HepG2 (cell line): ENCODE data around the gene ARHGEF4. TPM values are rescaled to one million over a fixed set of nuclear protein-coding genes. Genes with fewer than 3 reads are reported as not detected.

Experiments
- KDM5A ChIP-seq: fragments of 200-600 bp; sonication (generic); IDR thresholded peaks from 2 replicates; pipeline ENCODE4 v1.7.0; 2018; ENCODE audit warnings: antibody characterized with exemption, mild to moderate bottlenecking, low read length, borderline replicate concordance
- NFIB ChIP-seq: sonication (generic); formaldehyde crosslinking; IDR thresholded peaks from 2 replicates; pipeline ENCODE4 v1.9.0; 2021; ENCODE audit warnings: missing genetic modification reagents, mild to moderate bottlenecking, borderline replicate concordance
- NFRKB ChIP-seq: fragments of 450-650 bp; IDR thresholded peaks from 2 replicates; pipeline ENCODE4 v1.6.1; 2017
- PAWR ChIP-seq: sonication (generic); formaldehyde crosslinking; IDR thresholded peaks from 2 replicates; pipeline ENCODE4 v1.4.0; 2020; ENCODE audit warnings: missing genetic modification reagents, mild to moderate bottlenecking, borderline replicate concordance
- POLR2AphosphoS2 ChIP-seq: IDR thresholded peaks from 2 replicates; pipeline ENCODE4 v1.6.1; 2011; ENCODE audit warnings: low read depth, low read length, improper control_type of control experiment
- SMYD3 ChIP-seq: sonication (generic); formaldehyde crosslinking; IDR thresholded peaks from 2 replicates; pipeline ENCODE4 v1.8.1; 2023; ENCODE audit warnings: mild to moderate bottlenecking, missing genetic modification reagents
- SP4 ChIP-seq: sonication (generic); formaldehyde crosslinking; IDR thresholded peaks from 2 replicates; pipeline ENCODE4 v1.8.1; 2023; ENCODE audit warnings: mild to moderate bottlenecking, missing genetic modification reagents
- SRSF1 ChIP-seq: fragments of 200-400 bp; formaldehyde crosslinking; optimal IDR thresholded peaks from 2 replicates; pipeline ENCODE3; 2017; ENCODE audit warnings: mild to moderate bottlenecking, low read depth, low read length, moderate library complexity
- ZNF441 ChIP-seq: sonication (generic); formaldehyde crosslinking; IDR thresholded peaks from 2 replicates; pipeline ENCODE4 v1.7.0; 2021; ENCODE audit warnings: missing genetic modification reagents, borderline replicate concordance
- ZNF768 ChIP-seq: sonication (generic); formaldehyde crosslinking; IDR thresholded peaks from 2 replicates; pipeline ENCODE4 v1.4.0; 2020; ENCODE audit warnings: missing genetic modification reagents
- polyA plus RNA-seq, 8 experiments: library from polyadenylated mRNA; depleted of rRNA in 3 of 8; stranded (reverse) in 7 of 8; unstranded in 1 of 8; fragments of >200 nt; fragmentation: Illumina TruSeq in 4 of 8; extraction: Trizol in 4 of 8; gene quantifications; 2 replicates each; pipeline versions ENCODE4 v1.2.1 to v1.2.3, GENCODE V29; 2011 to 2016; ENCODE audit warnings: low read depth in 4 of 8, missing spikeins in 1 of 8, mixed read lengths in 1 of 8; ENCODE audit not compliant: insufficient read depth in 1 of 8
- total RNA-seq, 5 experiments: library from RNA; depleted of rRNA; stranded (reverse); fragments of >200 nt; fragmentation: Illumina TruSeq; extraction: Trizol; gene quantifications; 2 replicates each; pipeline ENCODE4 v1.2.3, GENCODE V29; 2016; ENCODE audit warnings: low read depth in 1 of 5
- TF ChIP-seq, protein P1 (sequence below): sonication (generic); formaldehyde crosslinking; IDR thresholded peaks from 2 replicates; pipeline ENCODE4 v1.5.1; 2020; ENCODE audit warnings: missing genetic modification reagents, mild to moderate bottlenecking, borderline replicate concordance
- TF ChIP-seq, protein P2 (sequence below): sonication (generic); formaldehyde crosslinking; IDR thresholded peaks from 2 replicates; pipeline ENCODE4 v1.4.0; 2020; ENCODE audit warnings: missing genetic modification reagents, borderline replicate concordance
- TF ChIP-seq, protein P3 (sequence below): sonication (generic); formaldehyde crosslinking; IDR thresholded peaks from 2 replicates; pipeline ENCODE4 v1.4.0; 2020; ENCODE audit warnings: missing genetic modification reagents
- TF ChIP-seq, protein P4 (sequence below), 2 experiments: sonication (generic) in 1 of 2; formaldehyde crosslinking in 1 of 2; IDR thresholded peaks; 2 replicates each; pipeline versions ENCODE4 v1.6.1 to v1.9.0; 2014 to 2022; ENCODE audit warnings: antibody characterized with exemption in 1 of 2, borderline replicate concordance in 1 of 2, inconsistent platforms in 1 of 2, low read depth in 1 of 2, missing genetic modification reagents in 1 of 2

ARHGEF4 gene
- total and polyA plus RNA-seq, 2 of the 13 experiments (the other 11 are each of a cell fraction or from before 2014, with no cell fraction given), result 0.11 to 0.13 TPM

DNA sequence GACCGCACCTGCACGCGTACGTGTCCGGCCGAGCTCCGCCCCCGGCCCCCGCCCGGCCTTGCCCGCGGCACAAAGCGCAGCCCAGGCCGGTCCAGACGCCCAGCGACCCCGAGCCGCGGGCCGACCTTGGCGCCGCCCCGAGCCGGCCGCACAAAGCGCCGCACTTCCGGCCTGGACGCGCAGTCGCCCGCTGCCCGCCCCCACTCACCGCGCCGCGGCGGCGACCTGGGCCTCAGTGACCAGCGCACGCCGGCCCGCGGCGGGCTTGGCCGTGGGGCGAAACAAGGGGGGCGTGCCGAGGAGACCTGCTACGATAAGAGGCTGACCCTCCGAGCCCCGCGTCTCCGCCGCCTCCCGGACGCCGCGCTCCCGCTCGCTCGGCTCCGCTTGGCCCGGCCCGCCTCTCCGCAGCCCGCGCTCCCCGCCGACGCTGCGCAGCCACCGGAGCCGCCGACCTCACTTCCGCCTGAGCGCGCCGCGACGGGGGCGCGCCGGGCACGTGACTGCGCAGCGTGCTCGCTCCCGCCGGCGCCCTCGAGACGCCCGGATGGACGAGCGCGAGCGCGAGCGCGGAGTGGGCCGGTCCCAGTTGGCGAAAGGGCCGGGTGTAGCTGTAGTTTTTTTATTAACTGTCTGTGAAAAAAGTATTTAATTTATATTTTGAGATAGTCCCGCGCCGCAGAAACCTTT lies 256.4 kb downstream of the ARHGEF4 start, which contains the start of gene FAM168B (continued):
- TF ChIP-seq, protein P1, sequence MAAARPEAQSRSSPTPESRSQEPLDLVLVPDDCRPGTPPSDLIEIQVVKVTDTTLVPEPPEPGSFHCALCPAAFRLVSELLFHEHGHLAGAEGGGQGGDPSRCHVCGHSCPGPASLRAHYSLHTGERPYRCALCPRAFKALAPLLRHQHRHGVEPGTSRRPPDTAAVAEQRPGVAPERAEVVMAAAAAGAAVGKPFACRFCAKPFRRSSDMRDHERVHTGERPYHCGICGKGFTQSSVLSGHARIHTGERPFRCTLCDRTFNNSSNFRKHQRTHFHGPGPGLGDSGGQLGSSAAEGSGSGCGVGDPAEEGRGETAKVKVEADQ, result peak; percentile 93
- TF ChIP-seq PAWR (CRISPR knock-in tag), result no peak
- TF ChIP-seq ZNF768 (CRISPR knock-in tag), result peak; percentile 48
- TF ChIP-seq ZNF441 (CRISPR knock-in tag), result peak; percentile 73
- TF ChIP-seq SMYD3 (CRISPR knock-in tag), result no peak
- TF ChIP-seq SP4, result peak; percentile 90
- no peak for TF ChIP-seq SRSF1
- peak; percentile 79; the same call in 1 of the 2 replicates for TF ChIP-seq POLR2AphosphoS2
- TF ChIP-seq, protein P2, sequence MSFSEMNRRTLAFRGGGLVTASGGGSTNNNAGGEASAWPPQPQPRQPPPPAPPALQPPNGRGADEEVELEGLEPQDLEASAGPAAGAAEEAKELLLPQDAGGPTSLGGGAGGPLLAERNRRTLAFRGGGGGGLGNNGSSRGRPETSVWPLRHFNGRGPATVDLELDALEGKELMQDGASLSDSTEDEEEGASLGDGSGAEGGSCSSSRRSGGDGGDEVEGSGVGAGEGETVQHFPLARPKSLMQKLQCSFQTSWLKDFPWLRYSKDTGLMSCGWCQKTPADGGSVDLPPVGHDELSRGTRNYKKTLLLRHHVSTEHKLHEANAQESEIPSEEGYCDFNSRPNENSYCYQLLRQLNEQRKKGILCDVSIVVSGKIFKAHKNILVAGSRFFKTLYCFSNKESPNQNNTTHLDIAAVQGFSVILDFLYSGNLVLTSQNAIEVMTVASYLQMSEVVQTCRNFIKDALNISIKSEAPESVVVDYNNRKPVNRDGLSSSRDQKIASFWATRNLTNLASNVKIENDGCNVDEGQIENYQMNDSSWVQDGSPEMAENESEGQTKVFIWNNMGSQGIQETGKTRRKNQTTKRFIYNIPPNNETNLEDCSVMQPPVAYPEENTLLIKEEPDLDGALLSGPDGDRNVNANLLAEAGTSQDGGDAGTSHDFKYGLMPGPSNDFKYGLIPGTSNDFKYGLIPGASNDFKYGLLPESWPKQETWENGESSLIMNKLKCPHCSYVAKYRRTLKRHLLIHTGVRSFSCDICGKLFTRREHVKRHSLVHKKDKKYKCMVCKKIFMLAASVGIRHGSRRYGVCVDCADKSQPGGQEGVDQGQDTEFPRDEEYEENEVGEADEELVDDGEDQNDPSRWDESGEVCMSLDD (CRISPR knock-in tag), result peak; percentile 71; the same call in 1 of the 2 replicates
- TF ChIP-seq, protein P3, sequence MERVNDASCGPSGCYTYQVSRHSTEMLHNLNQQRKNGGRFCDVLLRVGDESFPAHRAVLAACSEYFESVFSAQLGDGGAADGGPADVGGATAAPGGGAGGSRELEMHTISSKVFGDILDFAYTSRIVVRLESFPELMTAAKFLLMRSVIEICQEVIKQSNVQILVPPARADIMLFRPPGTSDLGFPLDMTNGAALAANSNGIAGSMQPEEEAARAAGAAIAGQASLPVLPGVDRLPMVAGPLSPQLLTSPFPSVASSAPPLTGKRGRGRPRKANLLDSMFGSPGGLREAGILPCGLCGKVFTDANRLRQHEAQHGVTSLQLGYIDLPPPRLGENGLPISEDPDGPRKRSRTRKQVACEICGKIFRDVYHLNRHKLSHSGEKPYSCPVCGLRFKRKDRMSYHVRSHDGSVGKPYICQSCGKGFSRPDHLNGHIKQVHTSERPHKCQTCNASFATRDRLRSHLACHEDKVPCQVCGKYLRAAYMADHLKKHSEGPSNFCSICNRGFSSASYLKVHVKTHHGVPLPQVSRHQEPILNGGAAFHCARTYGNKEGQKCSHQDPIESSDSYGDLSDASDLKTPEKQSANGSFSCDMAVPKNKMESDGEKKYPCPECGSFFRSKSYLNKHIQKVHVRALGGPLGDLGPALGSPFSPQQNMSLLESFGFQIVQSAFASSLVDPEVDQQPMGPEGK (CRISPR knock-in tag), result peak; percentile 74; the same call in 1 of the 2 replicates
- TF ChIP-seq, protein P4, sequence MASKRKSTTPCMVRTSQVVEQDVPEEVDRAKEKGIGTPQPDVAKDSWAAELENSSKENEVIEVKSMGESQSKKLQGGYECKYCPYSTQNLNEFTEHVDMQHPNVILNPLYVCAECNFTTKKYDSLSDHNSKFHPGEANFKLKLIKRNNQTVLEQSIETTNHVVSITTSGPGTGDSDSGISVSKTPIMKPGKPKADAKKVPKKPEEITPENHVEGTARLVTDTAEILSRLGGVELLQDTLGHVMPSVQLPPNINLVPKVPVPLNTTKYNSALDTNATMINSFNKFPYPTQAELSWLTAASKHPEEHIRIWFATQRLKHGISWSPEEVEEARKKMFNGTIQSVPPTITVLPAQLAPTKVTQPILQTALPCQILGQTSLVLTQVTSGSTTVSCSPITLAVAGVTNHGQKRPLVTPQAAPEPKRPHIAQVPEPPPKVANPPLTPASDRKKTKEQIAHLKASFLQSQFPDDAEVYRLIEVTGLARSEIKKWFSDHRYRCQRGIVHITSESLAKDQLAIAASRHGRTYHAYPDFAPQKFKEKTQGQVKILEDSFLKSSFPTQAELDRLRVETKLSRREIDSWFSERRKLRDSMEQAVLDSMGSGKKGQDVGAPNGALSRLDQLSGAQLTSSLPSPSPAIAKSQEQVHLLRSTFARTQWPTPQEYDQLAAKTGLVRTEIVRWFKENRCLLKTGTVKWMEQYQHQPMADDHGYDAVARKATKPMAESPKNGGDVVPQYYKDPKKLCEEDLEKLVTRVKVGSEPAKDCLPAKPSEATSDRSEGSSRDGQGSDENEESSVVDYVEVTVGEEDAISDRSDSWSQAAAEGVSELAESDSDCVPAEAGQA (IDR thresholded peaks at IDR 0.05; ENCODE audit: low read depth), result no peak; the same call in 1 of the 2 replicates
- TF ChIP-seq, protein P4 (CRISPR knock-in tag; IDR thresholded peaks at IDR 0.05; ENCODE audit: borderline replicate concordance), result no peak; the same call in 1 of the 2 replicates
- TF ChIP-seq KDM5A, result peak; percentile 86
- no peak for TF ChIP-seq NFRKB
- no peak for TF ChIP-seq NFIB (CRISPR knock-in tag)
